ENCODE data around the gene NKTR.

The NKTR gene

DNA sequence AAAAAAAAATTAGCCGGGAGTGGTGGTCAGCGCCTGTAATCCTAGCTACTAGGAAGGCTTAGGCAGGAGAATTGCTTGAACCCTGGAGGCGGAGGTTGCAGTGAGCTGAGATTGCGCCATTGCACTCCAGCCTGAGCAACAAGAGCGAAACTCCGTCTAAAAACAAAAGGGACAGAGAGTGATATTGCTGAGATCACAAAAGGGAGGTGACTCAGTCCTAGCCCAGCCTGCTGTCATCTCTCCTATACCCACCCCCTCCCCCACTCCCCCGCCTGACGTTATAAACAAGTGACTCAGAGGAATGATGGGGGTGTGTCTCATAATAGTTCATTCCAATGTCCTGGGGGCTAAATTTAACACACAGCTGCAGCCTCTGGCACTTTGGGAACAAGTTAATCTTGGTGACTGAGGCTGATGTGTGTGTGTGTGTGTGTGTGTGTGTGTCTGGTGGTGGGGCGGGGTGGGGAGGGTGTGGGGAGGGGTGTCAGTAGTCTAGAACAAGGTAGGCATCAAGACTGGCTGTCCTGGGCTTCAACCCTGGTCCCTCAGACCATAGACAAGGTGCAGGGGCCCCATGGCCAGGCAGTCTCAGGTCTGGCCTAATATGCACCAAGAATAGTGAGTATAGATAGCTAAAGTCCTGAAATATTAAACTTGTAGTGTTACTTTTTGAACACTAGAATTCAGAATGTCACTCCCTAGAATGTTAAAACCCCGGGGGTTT, 83.6 kb downstream of the NKTR start:
- peak; percentile 56 for DNase-seq

DNA sequence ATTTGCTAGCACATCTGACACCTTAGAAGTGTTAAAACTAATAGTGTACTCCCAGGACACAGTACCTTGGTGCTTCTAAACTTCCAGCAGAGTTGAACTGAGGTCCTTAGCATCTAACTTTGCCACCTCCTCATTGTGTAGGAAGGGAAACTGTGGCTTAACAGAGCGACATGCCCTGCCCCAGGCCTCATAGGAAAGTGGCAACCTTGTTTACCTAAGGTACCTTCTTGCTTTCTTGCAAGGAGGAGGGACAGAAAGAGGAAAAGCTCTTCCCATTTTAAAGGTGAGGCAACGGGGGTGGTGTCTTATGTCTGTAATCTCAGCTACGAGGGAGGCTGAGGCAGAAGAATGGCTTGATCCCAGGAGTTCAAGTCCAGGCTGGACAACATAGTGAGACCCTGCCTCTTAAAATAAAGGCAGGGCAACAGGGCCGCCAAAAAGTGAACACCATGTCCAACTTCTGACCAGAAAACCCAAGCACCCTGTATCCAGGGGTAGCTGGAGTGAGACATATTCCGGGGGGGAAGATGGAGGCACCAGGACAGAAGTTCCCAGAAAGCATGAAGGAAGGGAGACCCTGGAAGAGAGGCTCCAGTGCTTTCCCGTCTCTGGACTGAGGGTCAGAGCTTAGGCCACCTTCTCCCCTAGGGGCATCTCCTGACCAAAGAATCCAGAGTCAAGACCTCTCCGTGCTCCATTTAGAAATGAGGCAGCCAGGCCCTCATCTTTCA, 84.3 kb downstream of the NKTR start:
- no peak for DNase-seq

DNA sequence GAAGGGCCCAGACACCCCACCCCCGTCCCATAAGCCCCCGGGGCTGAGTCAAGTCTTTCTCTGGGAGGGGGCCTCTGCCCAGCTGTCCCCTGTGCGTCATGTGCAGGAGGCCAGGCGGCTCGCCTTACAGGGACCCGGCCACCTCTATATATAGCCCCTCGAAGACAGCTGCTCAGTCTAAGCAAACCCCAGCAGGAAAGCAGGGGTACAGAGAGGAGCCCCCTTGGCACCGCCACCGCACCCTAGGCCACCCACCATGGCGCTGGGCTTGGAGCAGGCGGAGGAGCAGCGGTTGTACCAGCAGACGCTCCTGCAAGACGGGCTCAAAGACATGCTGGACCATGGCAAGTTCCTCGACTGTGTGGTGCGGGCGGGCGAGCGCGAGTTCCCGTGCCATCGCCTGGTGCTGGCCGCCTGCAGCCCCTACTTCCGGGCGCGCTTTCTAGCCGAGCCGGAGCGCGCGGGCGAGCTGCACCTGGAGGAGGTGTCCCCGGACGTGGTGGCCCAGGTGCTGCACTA, 84.9 kb downstream of the NKTR start, which contains the start of gene KLHL40:
TSS of gene KLHL40 (plus strand) at position 175 of the 519 bp plus-strand sequence. CDS start at position 257, 82 bp downstream.
- no peak for DNase-seq

DNA sequence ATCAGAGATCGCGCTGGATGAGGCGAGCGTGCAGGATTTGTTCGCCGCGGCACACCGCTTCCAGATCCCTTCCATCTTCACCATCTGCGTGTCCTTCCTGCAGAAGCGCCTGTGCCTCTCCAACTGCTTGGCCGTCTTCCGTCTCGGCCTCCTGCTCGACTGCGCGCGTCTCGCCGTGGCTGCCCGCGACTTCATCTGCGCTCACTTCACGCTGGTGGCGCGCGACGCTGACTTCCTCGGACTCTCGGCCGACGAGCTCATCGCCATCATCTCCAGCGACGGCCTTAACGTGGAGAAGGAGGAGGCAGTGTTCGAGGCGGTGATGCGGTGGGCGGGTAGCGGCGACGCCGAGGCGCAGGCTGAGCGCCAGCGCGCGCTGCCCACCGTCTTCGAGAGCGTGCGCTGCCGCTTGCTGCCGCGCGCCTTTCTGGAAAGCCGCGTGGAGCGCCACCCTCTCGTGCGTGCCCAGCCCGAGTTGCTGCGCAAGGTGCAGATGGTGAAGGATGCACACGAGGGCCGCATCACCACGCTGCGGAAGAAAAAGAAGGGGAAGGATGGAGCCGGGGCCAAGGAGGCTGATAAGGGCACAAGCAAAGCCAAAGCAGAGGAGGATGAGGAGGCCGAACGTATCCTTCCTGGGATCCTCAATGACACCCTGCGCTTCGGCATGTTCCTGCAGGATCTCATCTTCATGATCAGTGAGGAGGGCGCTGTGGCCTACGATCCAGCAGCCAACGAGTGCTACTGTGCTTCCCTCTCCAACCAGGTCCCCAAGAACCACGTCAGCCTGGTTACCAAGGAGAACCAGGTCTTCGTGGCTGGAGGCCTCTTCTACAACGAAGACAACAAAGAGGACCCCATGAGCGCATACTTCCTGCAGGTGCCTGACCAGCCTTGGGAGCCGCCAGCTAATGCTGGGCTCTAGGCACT, 85.7 kb downstream of the NKTR start:
- DNase-seq: no peak

GRCh38 chr3:42686832-42687650, 86.6 kb downstream of the NKTR start:
- no peak for DNase-seq

DNA sequence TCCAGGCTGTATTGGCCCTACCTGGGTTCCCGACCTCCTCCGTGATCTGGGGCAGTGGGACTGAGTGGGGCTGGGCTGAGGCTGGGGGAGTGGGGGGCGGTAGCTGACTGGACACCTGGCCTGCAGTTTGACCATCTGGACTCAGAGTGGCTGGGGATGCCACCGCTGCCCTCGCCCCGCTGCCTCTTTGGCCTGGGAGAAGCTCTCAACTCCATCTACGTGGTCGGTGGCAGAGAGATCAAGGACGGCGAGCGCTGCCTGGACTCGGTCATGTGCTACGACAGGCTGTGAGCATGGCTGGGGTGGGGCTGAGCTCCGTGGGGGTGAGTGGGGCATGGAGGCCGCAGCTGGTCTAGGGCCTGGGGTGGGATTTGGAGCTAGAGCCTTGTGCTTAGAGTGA, 87.5 kb downstream of the NKTR start:
- no peak for DNase-seq

DNA sequence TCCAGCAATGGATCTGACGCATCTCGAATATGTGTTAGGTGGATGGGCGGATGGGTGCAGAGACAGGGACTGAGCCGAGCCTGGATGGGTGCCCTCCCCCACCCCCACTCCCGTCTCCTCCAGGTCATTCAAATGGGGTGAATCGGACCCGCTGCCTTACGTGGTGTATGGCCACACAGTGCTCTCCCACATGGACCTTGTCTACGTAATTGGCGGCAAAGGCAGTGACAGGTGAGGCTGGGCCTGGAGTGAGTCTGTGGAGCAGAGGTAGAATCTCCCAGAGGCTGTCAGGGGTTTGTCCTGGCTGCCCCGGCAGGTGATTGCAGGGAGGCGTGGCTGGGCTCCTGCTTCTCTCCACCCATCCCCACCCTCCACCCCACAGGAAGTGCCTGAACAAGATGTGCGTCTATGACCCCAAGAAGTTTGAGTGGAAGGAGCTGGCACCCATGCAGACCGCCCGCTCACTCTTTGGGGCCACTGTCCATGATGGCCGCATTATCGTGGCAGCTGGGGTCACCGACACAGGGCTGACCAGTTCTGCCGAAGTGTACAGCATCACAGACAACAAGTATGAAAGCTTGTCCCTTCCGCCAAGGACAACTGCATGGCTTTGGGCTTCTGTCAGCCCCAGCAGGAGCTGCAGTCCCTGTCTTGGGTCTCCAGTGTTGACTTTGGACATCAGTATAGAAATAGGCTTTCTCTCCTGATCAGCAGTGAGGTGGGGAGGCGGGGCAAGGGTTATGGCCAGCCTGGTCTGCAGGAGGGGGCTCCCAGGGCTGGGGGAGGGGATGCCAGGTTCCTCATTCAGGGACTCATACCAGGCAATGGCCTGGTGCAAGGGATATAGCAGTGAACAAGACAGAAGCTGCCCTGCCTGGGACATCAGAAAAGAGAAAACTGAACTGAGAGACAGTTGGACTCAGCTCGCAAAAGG, 88.3 kb downstream of the NKTR start:
- no peak for DNase-seq

GRCh38 chr3:42689421-42690014, 89.0 kb downstream of the NKTR start:
- no peak for DNase-seq

- DNase-seq: no peak
These were observed 89.7 kb downstream of the NKTR start for GRCh38 chr3:42690191-42690590.

DNA sequence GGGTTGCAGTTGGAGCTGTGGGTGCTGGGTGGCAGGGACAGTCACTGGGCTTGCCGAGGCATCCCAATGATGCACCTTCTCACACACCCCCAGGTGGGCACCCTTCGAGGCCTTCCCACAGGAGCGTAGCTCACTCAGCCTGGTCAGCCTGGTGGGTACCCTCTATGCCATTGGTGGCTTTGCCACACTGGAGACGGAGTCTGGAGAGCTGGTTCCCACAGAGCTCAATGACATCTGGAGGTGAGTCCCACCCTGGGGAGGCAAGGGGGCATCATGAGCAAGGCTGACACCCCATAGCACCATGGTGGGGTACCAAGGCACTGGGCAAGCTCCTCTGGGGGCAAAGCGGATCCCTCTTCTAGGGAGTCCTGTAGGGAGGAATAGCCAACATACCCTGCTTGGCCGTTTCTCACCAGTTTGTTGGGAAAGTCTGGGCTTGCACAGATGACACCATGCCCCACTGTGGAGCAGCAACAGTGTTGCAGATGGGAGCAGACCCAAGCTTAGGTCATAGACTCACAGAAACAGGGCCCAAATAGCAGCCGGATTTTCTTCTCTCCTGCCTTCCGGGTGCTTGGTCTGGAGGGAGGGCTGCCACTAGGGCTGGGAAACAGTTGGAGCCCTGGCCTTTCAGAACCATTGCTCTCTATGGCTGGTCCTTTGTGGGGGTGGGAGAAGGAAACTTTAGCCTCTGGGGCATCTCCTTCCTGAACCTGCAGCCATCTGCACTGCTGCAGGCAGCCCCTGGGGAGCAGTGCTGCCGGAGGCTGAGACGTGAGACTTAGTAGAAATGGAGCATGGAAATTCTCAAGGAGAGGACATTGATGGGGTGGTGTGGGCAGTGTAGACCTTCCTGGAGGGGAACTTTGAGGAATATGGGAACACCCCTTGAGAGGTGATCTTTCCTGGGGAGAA, 90.5 kb downstream of the NKTR start:
- no peak for DNase-seq

GRCh38 chr3:42691816-42692666, 91.6 kb downstream of the NKTR start:
- no peak for DNase-seq

- DNase-seq: no peak
These were observed 92.4 kb downstream of the NKTR start for GRCh38 chr3:42692667-42693529.

- DNase-seq: no peak
These were observed 93.0 kb downstream of the NKTR start for GRCh38 chr3:42693530-42693930.

GRCh38 chr3:42694366-42694765, 93.9 kb downstream of the NKTR start:
- DNase-seq: no peak

DNA sequence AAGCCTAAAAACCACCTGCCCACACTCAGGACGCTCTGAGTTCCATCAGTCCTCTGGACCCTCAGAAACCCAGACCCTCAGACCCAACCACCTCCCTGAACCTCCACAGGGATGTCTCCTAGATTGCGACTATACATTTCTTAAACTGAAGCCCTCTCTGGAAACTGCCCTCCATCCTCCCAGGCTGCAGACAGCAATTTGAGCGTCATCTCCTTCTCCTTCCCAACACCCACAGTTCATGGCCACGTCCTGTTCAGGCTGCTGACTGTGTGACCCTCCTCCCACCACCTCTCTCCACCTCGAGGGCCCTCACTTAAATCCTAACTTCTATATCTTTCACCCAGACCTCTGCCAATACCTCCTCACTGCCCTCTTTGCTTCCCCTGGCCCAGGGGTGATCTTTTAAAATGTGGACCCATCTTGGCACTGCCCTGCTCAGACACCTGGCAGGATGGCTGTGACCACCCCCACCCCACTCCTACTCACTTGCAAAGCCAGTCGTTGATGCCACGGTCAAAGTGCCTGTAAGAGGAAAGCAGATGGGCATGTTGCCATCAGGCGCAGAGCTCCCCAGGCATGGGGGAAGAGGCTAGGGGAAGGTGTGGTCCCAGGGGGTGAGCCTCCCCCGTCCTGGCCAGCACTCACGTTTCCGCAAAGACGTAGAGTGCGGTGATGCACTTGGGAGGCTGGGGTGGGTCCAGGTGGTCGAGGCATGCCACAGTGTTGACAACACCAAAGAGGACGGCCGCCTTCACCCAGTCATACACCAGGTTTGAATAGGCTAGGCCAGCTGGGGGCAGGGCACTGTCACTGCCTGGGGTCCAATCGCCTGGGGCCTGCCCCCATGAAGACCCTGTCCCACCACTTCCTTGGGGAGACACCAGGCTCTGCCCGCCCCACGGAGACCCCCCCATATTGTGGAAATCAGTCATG, 96.1 kb downstream of the NKTR start:
- no peak for DNase-seq
